Measurements from ENCODE around the gene HIVEP3.
A peak's percentile ranks its signal among the peaks of the same experiment; 100 is the strongest.

Gene HIVEP3

DNA sequence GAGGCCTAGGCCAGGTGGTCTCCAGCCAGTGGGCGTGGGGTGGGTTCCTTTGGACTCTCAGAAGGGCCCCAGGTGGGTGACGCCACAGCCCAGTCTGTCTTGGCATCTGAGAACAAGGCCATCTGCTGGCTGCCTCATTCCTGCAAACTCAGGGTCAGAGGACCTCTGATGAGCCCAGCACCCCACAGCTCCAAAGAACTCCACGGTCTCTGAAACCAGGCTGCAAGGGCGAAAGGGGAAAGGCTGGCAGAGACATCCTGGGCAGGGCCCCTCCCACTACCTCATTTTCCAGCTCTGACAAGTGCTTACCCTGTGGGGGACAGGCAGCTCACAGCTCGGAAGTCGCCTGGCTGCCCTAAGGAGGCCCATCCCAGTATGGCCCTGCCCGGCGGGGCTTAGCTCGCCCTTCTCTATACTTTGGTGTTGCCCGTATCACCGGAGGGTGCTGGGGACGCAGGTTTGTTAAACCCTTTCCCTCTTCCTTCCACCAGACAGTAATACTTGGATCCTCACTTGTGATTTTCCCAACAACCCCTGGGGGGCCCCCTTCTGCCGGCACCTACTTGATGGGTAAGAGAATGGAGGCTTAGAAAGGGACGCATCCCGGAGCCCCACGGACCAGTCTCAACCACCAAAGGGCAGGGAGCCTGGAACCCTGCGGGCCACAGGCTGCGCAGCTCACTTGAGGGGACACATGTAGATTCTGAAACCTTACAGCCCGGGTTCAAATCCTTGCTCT lies 423.3 kb downstream of the HIVEP3 start:
- no peak for DNase-seq (ENCODE audit: low read depth)
- TF ChIP-seq, protein P1, sequence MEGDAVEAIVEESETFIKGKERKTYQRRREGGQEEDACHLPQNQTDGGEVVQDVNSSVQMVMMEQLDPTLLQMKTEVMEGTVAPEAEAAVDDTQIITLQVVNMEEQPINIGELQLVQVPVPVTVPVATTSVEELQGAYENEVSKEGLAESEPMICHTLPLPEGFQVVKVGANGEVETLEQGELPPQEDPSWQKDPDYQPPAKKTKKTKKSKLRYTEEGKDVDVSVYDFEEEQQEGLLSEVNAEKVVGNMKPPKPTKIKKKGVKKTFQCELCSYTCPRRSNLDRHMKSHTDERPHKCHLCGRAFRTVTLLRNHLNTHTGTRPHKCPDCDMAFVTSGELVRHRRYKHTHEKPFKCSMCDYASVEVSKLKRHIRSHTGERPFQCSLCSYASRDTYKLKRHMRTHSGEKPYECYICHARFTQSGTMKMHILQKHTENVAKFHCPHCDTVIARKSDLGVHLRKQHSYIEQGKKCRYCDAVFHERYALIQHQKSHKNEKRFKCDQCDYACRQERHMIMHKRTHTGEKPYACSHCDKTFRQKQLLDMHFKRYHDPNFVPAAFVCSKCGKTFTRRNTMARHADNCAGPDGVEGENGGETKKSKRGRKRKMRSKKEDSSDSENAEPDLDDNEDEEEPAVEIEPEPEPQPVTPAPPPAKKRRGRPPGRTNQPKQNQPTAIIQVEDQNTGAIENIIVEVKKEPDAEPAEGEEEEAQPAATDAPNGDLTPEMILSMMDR (conservative IDR thresholded peaks at IDR 0.05; ENCODE audit: low read depth, low read length): peak; percentile 49
- no peak overlapping the region for H3K4me3 ChIP-seq (ENCODE audit: low read length)

GRCh38 chr1:41494351-41495209 lies 424.1 kb downstream of the HIVEP3 start:
- DNase-seq (ENCODE audit: low read depth): no peak
- no peak overlapping the region for H3K4me3 ChIP-seq (ENCODE audit: low read length)
- TF ChIP-seq, protein P1 (conservative IDR thresholded peaks at IDR 0.05; ENCODE audit: low read depth, low read length): no peak

DNA sequence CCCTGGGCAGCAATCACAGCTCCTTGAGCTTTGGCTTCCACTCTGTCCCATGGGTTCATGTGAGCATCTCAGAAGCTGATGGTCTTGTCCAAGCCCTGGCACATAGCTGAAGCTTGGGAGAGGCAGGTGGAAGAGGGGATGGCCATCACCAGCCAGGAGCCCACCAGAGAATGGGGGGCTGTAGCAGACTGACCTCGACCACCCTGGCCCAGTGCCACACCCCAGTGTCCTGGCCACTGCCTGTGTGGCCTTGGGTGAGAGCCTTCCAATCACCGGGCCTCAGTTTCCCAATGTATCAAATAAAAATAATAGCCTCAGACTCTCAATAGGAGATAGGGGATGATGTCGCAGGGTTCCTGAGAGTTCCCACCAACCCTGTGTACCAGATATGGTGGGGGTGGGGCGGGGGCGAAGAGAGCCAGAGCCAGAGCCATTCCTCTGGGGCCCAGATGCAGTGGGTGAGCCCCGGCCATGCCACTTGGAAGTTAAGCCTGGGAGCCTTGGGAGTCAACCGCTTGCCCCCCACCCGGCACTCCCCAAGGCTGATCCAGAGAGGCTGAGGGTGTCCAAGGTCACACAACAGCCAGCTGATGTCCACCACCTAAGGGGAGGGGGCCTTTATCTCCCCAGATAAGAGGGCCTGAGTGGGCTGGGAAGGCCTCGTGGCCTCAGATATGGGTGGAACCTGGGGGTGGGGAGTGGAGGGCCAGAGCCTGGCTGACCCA lies 424.9 kb downstream of the HIVEP3 start:
- no peak for DNase-seq (ENCODE audit: low read depth)
- TF ChIP-seq, protein P1 (conservative IDR thresholded peaks at IDR 0.05; ENCODE audit: low read depth, low read length): no peak
- no peak overlapping the region for H3K4me3 ChIP-seq (ENCODE audit: low read length)

GRCh38 chr1:41493117-41493536 lies 425.6 kb downstream of the HIVEP3 start:
- DNase-seq (ENCODE audit: low read depth): peak; percentile 88
- TF ChIP-seq, protein P1 (conservative IDR thresholded peaks at IDR 0.05; ENCODE audit: low read depth, low read length): no peak
- H3K4me3 ChIP-seq (ENCODE audit: low read length): no peak overlapping the region

- TF ChIP-seq, protein P1 (conservative IDR thresholded peaks at IDR 0.05; ENCODE audit: low read depth, low read length): peak; percentile 76
- DNase-seq (ENCODE audit: low read depth): no peak
- H3K4me3 ChIP-seq (ENCODE audit: low read length): no peak overlapping the region
Measured at GRCh38 chr1:41492341-41492848, 426.3 kb downstream of the HIVEP3 start.

DNA sequence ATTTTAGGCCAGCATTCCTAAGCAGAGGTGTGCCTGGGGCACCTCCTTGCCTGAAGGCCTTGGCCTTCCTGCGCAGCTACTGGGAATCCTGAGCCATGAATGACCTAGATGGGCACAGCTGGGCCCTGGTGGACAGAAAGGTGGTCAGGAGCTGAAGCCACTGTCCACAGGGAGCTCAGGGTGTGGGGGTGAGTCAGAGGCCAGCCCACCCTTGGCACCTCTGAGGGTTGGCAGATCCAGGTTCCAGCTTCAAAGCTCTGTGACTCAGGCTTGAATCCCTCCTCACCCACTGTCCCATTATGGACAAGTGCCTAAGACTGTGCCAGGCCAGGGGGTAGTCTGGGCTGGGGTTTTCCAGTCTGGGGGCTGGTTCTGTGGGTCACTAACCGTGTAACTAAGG lies 427.8 kb downstream of the HIVEP3 start:
- no peak for DNase-seq (ENCODE audit: low read depth)
- H3K4me3 ChIP-seq (ENCODE audit: low read length): no peak overlapping the region
- TF ChIP-seq, protein P1 (conservative IDR thresholded peaks at IDR 0.05; ENCODE audit: low read depth, low read length): no peak

Data from retinal pigment epithelial cell (primary cell).